Mesothelial cell of epicardium (in vitro differentiated cells): Measurements from ENCODE around the gene MYH7. TPM values are rescaled to one million over a fixed set of nuclear protein-coding genes. Genes with fewer than 3 reads are reported as not detected.

Experiments used
- DNase-seq, 2 experiments: peaks; one replicate each; pipeline ENCODE4 v3.0.0; 2021; ENCODE audit warnings: low spot score in 2 of 2; ENCODE audit not compliant: unreplicated experiment in 2 of 2
- H3K27ac Mint-ChIP-seq: 2 replicates; pipeline ENCODE4 v1.8.0; 2021; ENCODE audit warnings: mixed read lengths
- H3K27me3 Mint-ChIP-seq: 2 replicates; pipeline ENCODE4 v1.8.0; 2021; ENCODE audit warnings: low read depth, mixed read lengths
- H3K36me3 Mint-ChIP-seq: 2 replicates; pipeline ENCODE4 v1.8.0; 2021; ENCODE audit warnings: mixed read lengths
- H3K4me1 Mint-ChIP-seq: 2 replicates; pipeline ENCODE4 v1.8.0; 2021; ENCODE audit warnings: mixed read lengths
- H3K4me3 Mint-ChIP-seq: 2 replicates; pipeline ENCODE4 v1.8.0; 2021; ENCODE audit warnings: mild to moderate bottlenecking, moderate library complexity, mixed read lengths
- H3K9me3 Mint-ChIP-seq: 2 replicates; pipeline ENCODE4 v1.8.0; 2021; ENCODE audit warnings: mixed read lengths
- total RNA-seq: library from RNA; stranded (reverse); gene quantifications from 3 replicates; pipeline ENCODE4 v1.2.1, GENCODE V29; 2021
- TF ChIP-seq, protein P1 (sequence below): fragments of 200-600 bp; sonication (generic); IDR thresholded peaks from one replicate; pipeline ENCODE4 v1.5.0; 2021; ENCODE audit warnings: antibody characterized with exemption; ENCODE audit not compliant: unreplicated experiment

The MYH7 gene
- total RNA-seq, 1 donor from 2014 or later, result not detected

DNA sequence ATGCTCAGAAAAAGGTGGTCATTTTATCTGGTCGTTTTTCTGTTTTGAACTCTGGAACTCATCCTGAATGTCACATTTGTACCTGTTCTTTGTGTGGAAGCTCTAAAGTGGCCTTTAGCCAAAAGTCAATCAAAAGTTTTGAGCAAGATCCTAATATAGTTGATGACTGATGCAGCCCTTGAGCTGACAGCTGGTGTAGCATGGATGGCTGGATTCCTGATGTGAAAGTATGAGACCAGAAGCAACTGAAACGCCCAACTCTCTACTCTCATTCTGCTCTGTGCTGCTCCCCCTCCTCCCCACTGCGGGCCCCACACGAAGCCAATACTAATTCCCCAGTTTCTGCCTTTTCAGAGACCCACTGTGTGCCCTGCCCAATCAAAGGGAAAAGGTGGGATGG lies 10.3 kb upstream of the MYH7 start:
- H3K27ac Mint-ChIP-seq, result no peak overlapping the region
- TF ChIP-seq, protein P1, sequence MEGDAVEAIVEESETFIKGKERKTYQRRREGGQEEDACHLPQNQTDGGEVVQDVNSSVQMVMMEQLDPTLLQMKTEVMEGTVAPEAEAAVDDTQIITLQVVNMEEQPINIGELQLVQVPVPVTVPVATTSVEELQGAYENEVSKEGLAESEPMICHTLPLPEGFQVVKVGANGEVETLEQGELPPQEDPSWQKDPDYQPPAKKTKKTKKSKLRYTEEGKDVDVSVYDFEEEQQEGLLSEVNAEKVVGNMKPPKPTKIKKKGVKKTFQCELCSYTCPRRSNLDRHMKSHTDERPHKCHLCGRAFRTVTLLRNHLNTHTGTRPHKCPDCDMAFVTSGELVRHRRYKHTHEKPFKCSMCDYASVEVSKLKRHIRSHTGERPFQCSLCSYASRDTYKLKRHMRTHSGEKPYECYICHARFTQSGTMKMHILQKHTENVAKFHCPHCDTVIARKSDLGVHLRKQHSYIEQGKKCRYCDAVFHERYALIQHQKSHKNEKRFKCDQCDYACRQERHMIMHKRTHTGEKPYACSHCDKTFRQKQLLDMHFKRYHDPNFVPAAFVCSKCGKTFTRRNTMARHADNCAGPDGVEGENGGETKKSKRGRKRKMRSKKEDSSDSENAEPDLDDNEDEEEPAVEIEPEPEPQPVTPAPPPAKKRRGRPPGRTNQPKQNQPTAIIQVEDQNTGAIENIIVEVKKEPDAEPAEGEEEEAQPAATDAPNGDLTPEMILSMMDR, result no peak
- H3K4me3 Mint-ChIP-seq, result no peak overlapping the region
- DNase-seq, result no peak
- peaks cover 7% of the 10 kb centered on the region for H3K4me1 Mint-ChIP-seq
- peaks cover 25% of the 10 kb centered on the region for H3K27me3 Mint-ChIP-seq
- H3K36me3 Mint-ChIP-seq, result no peaks in the 10 kb centered on the region
- no peaks in the 10 kb centered on the region for H3K9me3 Mint-ChIP-seq

DNA sequence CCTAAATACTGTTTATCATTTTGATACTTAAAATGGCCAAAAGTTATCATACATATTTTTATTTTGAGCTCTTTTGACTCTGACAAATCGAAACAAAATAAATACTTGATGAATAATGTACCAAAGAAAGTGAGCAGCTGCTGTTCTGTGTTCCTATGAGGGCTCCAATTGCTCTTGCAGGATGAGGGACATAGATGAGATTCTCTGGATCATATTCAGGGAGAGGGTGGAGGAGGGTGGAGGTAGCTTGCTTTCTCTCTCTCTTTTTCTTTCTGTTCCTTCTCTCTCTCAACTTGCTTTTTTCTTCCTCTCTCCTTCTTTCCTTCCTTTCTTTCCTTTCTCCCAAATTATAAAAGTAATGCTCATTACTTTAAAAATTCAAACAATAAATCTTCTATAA lies 8.9 kb upstream of the MYH7 start:
- Mint-ChIP-seq H3K36me3 (no peaks in the 10 kb centered on the region), H3K27me3 (peaks cover 31% of the 10 kb centered on the region), H3K9me3 (no peaks in the 10 kb centered on the region), H3K4me1 (peaks cover 7% of the 10 kb centered on the region), H3K27ac (no peak overlapping the region), H3K4me3 (no peak overlapping the region)
- DNase-seq, result no peak
- TF ChIP-seq, protein P1, result no peak

DNA sequence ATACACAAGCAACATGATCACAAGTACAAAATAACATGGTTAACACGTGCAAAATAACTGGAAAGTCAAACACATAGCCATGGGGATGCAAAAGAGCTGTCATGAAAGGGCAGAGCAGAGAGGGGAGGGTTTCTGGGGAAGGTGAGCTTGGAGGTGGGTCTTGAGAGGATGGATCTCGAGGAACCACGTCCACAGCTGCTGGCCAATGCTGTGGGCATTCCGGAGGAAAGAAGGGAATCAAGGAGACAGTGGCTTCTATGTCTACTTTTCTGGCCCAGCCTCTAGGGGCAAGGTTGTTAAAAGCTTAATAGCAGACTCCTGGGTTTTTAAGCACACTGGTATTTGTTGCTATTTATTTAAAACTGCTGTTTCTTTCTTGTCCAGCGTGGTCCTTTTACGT lies 8.4 kb upstream of the MYH7 start:
- H3K27ac Mint-ChIP-seq, result no peak overlapping the region
- no peak for DNase-seq
- H3K36me3 Mint-ChIP-seq, result no peaks in the 10 kb centered on the region
- peaks cover 8% of the 10 kb centered on the region for H3K4me1 Mint-ChIP-seq
- no peaks in the 10 kb centered on the region for H3K9me3 Mint-ChIP-seq
- H3K27me3 Mint-ChIP-seq, result peaks cover 31% of the 10 kb centered on the region
- no peak overlapping the region for H3K4me3 Mint-ChIP-seq
- TF ChIP-seq, protein P1, result no peak

DNA sequence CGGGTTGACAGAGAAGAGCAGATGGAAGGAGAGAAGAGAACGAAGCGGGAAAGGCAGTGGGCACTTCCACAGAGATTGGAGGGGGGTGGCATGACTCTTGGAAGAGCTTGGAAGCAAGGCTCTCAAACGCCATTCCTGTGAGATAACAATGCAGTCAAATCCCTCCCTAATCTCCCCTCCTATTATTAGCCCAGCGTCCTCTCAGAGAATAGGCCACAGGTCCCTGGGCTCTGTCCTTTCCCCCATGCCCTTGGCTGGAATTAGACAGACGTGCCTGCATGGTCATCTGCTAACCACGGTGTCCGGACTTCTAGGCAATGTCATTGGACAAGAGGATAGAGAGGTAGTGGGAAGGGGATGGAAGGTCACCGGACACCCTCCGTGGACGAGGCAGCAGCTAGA lies 8.0 kb upstream of the MYH7 start:
- Mint-ChIP-seq H3K27me3 (peaks cover 31% of the 10 kb centered on the region), H3K36me3 (no peaks in the 10 kb centered on the region), H3K4me1 (peaks cover 11% of the 10 kb centered on the region), H3K9me3 (no peaks in the 10 kb centered on the region), H3K27ac (no peak overlapping the region), H3K4me3 (no peak overlapping the region)
- TF ChIP-seq, protein P1, result no peak
- DNase-seq, result no peak

DNA sequence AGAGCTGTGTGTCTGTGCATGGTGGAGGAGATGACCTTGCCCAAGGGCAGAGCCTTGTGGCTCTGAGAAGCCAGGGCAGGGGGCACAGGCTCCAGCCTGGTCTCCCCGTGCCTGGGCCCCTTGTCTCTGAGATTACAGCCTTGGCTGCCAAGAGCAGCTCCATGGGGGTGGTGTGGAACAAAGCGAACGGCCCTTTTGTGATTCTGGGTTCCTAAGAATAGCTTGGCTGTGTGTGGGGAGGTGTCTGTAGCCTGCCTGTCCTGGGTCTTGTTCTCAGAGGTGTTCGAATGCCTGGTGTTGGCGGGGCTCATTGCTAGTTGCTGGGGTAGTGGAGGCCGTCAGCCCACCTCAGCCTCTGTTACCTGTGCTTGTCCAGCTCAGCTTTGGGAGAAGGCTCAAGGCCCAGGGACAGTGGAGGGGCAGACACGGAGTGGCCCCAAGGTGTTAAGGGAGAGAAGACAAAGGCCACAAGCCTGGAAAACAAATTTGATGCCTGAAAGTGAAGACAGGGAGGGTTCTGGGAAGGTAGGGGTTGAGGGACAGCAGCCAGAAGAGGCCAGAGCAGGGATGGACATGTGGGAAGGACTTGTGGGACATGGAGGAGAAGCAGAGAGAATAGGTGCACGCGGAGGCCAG lies 7.4 kb upstream of the MYH7 start:
- no peak for DNase-seq
- Mint-ChIP-seq H3K27ac (no peak overlapping the region), H3K9me3 (no peaks in the 10 kb centered on the region), H3K36me3 (no peaks in the 10 kb centered on the region), H3K27me3 (peaks cover 31% of the 10 kb centered on the region), H3K4me3 (no peak overlapping the region), H3K4me1 (peaks cover 17% of the 10 kb centered on the region)
- TF ChIP-seq, protein P1, result no peak

DNA sequence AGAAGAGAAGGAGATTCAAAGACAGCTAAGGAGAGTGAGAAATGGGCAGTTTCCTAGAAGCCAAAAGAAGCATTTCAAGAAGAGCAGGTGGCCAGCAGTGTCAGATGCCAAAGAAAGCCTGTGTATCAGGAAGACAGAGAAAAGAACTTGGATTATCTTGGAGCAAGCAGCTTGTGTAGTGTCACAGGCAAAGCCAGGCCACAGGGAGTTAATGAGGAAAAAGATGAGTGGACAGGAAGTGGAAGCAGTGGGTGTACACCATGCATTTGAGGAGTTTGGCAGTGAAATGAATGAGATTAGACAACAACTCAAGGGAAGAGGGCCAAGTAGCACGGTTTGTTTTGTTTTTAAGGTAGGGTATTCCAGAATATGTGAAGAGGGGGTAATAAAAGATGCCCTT lies 5.6 kb upstream of the MYH7 start:
- DNase-seq, result peak in 1 of 2 experiments; percentile 5
- Mint-ChIP-seq H3K27ac (no peak overlapping the region), H3K36me3 (no peaks in the 10 kb centered on the region), H3K4me1 (peaks cover 21% of the 10 kb centered on the region), H3K9me3 (no peaks in the 10 kb centered on the region), H3K27me3 (peaks cover 31% of the 10 kb centered on the region), H3K4me3 (no peak overlapping the region)
- TF ChIP-seq, protein P1, result no peak
